Sciatic nerve (tissue), 2 donors: ENCODE results near the gene TTC13. TPM values are rescaled to one million over a fixed set of nuclear protein-coding genes. Genes with fewer than 3 reads are reported as not detected.

Experiments
- ATAC-seq: fragments of 200-7000 bp; cut with Tn5 transposase; one replicate; pipeline ENCODE4 v1.9.1; 2020; ENCODE audit warnings: mild to moderate bottlenecking, moderate library complexity
- DNase-seq: peaks from one replicate; pipeline ENCODE4 v3.0.0-alpha.2; 2020; ENCODE audit warnings: low spot score
- intact Hi-C: fragments of 100-400 bp; cut with DNase I; formaldehyde crosslinking; loops from one replicate; pipeline ENCODE4 v1.14.2; 2022
- total RNA-seq: library from RNA; stranded (reverse); fragmentation: NEBNext Ultra II Directional; extraction: Animal tissue kit (Norgen Biotek cat#: 25700); gene quantifications from one replicate; pipeline ENCODE4 v1.2.1, GENCODE V29; 2021
- donor health status: DM: no; HTN: no; CAD: no.
- donor health status: DM: no; HTN: no; CAD: no.

Gene TTC13
- total RNA-seq, 1 donor from 2014 or later, result 21.2 TPM

DNA sequence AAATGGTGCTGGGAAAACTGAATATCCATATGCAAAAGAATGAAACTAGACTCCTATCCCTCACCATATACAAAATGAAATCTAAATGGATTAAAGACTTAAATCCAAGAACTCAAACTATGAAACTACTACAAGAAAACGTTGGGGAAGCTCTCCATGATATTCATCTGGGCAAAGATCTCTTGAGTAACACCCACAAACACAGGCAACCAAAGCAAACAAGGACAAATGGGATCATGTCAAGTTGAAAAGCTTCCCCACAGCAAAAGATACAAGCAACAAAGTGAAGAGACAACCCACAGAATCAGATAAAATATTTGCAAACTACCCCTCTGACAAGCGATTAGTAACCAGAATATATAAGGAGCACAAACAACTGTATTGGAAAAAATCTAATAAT lies 13.8 kb downstream of the TTC13 start:
- no peak for DNase-seq
- ATAC-seq, result no peak
- intact Hi-C loops, result no loop called here

DNA sequence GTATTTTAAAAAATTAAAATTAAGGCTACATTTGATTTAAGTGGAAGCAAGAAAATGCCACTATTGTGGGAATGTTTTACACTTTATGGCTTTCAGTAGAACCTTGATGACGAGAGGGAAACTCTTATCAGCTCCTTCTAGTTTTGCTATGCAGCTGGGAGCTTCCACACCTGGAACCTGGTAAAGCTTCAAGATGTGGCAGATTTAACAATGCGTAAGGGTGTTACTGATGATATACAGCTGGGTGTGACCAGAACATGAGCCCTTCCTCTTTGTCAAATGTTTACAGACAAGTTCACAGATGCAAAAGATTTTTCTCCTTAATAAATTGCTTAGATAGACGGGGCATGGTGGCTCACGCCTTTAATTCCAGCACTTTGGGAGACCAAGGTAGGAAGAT lies 20.3 kb downstream of the TTC13 start:
- intact Hi-C loops, result no loop called here
- ATAC-seq (no peak), DNase-seq (no peak)

DNA sequence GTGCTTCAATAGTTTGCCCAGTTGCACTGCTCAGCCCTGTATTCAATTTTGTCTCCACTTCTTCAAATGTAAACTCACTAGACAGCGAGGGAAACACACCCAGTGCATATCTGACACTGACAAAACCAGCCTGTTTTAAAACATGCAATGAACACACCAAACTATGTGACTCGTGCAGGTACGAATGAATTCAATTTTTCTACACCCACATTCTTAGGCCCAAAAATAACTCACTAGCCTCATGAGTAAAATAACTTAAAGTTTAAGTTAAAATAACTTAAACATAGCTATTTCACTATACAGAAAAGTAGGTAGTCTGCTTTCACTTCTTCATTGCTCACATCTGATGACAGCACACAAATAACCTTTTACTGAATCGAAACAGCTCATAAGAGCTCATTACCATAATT lies 21.1 kb downstream of the TTC13 start:
- DNase-seq (no peak), ATAC-seq (no peak)
- intact Hi-C loops, result no loop called here

DNA sequence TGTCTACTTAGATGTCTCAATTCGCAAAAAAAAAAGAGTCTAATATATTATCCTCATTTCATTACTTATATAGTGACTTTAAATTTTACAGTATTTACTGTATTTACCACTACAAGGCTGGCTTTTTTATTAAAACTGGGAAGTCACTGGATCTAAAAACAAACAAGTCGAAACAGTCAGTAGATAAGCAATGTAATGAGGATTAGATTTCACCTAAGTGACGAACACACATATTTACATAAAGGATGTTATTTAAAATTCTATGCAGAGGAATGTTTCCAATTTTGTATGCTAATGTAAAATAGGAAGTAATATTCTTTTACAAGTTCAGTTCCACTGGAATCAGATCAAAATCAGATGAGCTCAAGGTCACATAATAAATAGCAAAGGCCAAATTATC lies 28.3 kb downstream of the TTC13 start:
- no peak for ATAC-seq
- intact Hi-C loops, result no loop called here

GRCh38 chr1:230948903-230949302 lies 29.8 kb downstream of the TTC13 start:
- ATAC-seq, result no peak
- intact Hi-C loops, result no loop called here

More for the DNA sequence above, 28.3 kb downstream of the TTC13 start:
- no peak for DNase-seq

DNA sequence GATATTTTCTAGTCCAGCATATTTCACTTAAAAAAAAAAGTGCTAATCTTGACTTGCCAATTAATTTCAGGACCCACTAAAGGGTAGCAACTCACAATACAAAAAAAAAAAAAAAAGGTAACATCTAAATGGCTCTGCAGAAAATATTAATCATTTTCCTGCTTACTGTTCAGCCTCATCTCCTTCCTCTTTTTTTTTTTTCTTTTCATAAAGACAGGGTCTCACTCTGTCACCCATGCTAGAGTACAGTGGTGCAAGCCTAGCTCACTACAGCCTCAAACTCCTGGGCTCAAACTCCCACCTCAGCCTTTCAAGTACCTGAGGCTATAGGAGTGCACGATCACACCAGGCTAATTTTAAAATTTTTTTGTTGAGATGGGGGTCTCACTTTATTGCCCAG lies 30.4 kb downstream of the TTC13 start:
- DNase-seq, result no peak
- intact Hi-C loops, result no loop called here
- ATAC-seq, result no peak

More at GRCh38 chr1:230948903-230949302, 29.8 kb downstream of the TTC13 start:
- DNase-seq, result no peak

DNA sequence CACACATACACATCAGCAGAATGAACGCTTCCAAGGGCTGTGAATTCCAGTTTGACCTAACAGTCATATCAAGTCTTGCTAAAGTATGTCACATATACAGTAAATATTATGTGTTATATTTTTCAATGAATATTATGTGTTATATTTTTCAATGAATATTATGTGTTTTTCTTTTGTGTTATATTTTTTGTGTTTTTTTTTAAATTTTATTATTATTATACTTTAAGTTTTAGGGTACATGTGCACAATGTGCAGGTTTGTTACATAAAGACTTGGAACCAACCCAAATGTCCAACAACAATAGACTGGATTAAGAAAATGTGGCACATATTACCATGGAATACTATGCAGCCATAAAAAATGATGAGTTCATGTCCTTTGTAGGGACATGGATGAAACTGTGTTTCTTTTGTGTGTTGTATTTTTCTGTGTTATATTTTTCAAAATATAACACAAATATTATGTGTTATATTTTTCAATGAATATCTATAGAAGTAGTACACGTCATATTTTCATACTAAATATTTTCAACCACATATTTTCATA lies 35.5 kb downstream of the TTC13 start:
- no peak for ATAC-seq
- intact Hi-C loops, result no loop called here
- DNase-seq, result no peak

DNA sequence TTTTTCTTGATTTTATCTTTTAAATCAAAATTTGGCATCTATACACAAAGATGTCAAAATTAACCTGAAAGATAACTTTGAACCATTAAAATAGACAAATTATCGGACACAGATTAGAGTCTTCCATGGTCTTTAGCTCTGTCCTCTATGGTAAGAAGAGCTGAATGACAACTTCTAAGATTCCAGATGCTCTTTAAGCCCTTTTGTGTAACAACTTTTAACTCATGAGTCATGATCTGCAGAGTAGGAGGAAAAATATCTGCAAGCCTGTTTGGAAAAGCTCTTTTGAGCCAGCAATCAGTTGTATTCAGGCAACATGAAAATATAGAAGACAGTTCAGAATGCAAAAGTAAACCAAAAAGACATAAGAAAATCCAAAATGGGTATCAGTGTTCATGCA lies 37.8 kb downstream of the TTC13 start:
- intact Hi-C loops, result no loop called here
- ATAC-seq (no peak), DNase-seq (no peak)

DNA sequence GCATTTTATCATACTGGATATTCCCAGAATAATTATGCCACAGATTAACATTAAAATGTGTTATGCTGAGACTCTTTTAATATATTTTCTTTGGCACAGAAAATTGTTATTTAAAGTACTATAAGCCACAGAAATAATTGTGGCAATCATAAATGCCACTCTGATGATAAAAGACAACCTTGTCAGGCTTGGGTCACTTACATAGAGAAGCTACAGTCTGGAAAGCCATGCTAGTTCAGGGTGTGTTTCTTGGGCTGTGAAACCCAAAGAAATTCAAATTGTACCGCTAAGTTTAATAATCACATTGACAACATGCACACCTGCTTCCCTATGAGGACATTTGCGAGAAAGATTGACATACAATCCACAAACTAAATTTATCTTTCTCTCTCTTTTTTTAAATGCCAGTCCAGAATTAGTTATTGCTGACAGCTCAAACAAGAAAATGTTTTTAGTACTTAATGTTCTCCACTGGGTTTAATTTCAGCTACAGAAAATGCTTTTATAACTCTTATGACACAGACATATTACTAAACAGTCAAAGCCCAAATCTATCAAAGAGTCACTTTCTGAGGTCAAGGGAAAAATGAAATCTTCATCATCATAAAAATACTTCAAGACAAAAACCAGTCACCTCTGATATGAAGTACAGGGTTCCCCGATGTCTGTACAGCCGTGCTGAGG lies 38.7 kb downstream of the TTC13 start:
- DNase-seq, result no peak
- no peak for ATAC-seq
- intact Hi-C loops, result no loop called here

DNA sequence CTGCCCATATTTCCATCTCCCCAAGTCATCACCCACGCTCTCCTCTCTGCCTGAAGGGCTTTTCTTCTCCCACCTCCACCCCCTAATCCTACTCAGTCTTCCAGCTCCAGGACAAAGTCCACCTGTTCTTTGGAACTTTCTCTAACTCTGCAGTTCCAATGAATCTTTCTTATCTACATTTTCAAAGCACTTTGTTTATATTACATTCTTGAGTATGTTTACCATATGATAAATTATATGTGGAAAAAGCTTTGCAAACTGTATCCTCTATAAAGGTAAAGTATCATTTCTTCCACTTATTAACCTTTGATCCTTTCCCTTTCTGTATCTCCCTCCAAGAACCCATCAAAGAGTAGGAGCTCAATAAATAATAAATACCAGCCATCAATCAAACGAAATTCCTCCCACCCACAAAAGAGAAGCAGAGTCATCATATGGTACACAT lies 39.7 kb downstream of the TTC13 start:
- intact Hi-C loops, result no loop called here
- ATAC-seq (no peak), DNase-seq (no peak)

DNA sequence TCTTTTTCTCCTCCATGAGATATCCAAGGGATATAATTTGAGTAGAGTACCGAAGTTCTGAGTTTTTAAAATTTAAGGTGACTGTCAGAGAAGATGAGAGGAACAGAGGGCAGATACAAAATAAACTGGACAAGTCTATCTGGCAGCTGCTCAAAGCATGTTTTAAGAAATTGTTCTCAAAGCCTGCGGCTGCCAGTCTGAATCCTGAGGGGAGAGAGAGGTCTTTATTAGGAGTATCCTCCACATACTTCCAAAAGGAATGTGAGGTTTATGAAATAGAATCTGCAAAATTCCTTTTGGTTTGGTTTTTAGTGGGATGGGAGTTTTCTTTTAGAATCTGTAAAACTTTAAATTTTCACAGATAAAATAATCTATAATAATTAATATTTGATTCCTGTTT lies 41.3 kb downstream of the TTC13 start:
- DNase-seq (no peak), ATAC-seq (no peak)
- intact Hi-C loops, result no loop called here

- ATAC-seq (no peak), DNase-seq (no peak)
- intact Hi-C loops, result no loop called here
Observed at GRCh38 chr1:230936475-230936874, 42.2 kb downstream of the TTC13 start.

DNA sequence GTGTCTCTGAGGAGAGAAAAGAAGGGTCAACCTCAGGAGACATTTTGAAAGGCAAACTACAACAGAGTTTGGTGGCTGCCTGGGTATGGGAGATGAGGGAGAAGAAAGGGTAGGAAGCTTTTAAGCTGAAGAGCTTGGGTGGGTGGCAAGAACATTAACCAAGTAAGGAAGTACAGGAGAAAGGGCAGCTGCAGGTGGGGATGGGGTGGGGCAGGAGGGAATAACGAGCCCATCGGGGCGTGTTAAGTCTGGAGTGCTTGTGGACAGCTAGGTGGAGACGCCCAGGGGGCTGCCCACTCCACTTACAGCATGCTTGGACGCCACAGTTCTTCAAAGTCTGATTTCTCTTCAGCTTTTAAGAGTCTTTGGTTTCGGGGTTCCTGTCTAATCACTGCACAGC lies 42.8 kb downstream of the TTC13 start:
- intact Hi-C loops, result no loop called here
- DNase-seq, result no peak

GRCh38 chr1:230930986-230931385 lies 47.7 kb downstream of the TTC13 start:
- intact Hi-C loops, result no loop called here

More for the DNA sequence above, 42.8 kb downstream of the TTC13 start:
- ATAC-seq, result no peak

GRCh38 chr1:230926182-230926581 lies 52.5 kb downstream of the TTC13 start:
- DNase-seq (no peak), ATAC-seq (no peak)
- intact Hi-C loops, result no loop called here

More at GRCh38 chr1:230930986-230931385, 47.7 kb downstream of the TTC13 start:
- ATAC-seq (no peak), DNase-seq (no peak)

GRCh38 chr1:230925608-230926007 lies 53.1 kb downstream of the TTC13 start:
- no peak for DNase-seq
- no peak for ATAC-seq
- intact Hi-C loops, result no loop called here

- DNase-seq (no peak), ATAC-seq (no peak)
- intact Hi-C loops, result no loop called here
Observed at GRCh38 chr1:230923176-230923575, 55.5 kb downstream of the TTC13 start.

DNA sequence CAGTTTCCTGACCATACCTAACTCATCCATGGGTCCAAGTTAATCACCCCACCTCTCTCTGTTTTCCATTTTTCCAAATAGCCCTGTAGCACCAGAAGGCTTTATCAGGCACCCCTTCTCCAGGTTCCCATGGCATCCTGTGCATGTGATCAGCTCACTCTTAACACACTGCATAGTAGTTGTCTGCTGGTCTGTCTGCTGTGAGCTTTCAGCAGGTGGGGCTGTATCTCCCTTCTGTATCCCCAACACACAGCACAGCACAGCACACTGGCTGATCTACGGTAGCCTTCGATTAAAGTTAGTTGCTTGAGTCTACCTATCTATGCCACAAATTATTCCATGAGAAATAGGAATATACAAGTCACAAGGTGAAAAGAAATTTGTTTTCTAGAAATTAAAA lies 56.0 kb downstream of the TTC13 start:
- DNase-seq, result no peak
- intact Hi-C loops, result no loop called here
- no peak for ATAC-seq

GRCh38 chr1:230919207-230919606 lies 59.5 kb downstream of the TTC13 start:
- ATAC-seq (no peak), DNase-seq (no peak)
- intact Hi-C loops, result loop anchor here (10.0 kb wide), 1 partner anchor 1556 kb away; no protein-coding TSS in a partner anchor

- ATAC-seq, result peak; percentile 85
- DNase-seq, result peak; percentile 86
- intact Hi-C loops, result loop anchor here (10.0 kb wide), 1 partner anchor 1557 kb away; no protein-coding TSS in a partner anchor
Observed at GRCh38 chr1:230917284-230918135, 61.2 kb downstream of the TTC13 start.
